ENCODE data around the gene RCAN3.

Gene RCAN3

GRCh38 chr1:24589200-24589599, 86.6 kb downstream of the RCAN3 start:
- Histone ChIP-seq H3K36me3 (no peaks in the 10 kb centered on the region), H3K4me1 (0 out of 2 replicates have a peak, but pooled peaks cover 2% of the 10 kb centered on the region), H3K27ac (no peak overlapping the region), H3K27me3 (no peaks in the 10 kb centered on the region), H3K4me2 (no peak overlapping the region), H3K4me3 (no peak overlapping the region), H4K20me1 (no peaks in the 10 kb centered on the region), H3K9ac (no peak overlapping the region), H3K9me3 (no peaks in the 10 kb centered on the region)
- no peak for TF ChIP-seq Cebpa-rat (IDR thresholded peaks at IDR 0.05)

Data from BLaER1 (cell line).